GM11168 (cell line): ENCODE data around the gene MEG3.

Experiments
- in situ Hi-C: fragments of 300-500 bp; cut with MboI; formaldehyde crosslinking; loops from one replicate; pipeline ENCODE4 v1.12.0; 2022; ENCODE audit warnings: low sequenced_read_pairs; ENCODE audit not compliant: unreplicated experiment

Gene MEG3

DNA sequence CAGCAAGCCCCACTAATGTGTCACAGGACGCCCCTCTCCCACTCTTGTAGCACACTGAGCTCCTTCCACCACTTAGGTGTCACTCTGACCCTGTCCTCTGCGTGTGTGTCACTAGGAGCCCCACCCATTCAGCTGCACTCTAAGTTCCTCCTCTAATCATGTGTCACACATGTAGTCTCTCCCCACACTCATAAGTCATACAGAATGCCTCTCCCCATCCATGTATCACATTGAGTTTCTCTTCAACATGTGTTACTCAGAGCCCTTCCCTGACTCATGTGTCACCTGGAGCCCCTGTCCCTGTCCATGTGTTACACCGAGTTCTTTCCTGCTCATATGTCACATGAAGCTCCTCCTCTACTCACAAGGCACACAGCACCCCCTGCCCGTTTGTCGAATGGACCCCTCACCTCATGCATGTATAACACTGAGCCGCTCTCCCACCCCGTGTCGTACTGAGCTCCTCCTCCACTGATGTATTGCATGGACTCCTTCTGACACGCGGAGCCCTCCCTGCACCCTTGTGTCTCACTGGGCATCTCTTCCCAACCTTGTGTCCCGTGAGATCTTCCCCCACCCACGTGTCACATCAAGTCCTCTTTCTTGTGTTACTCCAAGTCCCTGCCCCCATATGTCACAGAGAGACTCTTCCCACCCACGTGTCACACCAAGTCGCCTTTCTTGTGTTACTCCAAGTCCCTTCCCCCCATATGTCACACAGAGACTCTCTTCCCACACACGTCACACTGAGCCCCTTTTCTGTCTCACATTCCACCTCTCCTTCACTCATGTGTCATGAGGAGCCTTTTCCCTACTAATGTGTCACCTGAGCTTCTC lies 46.6 kb downstream of the MEG3 start:
- in situ Hi-C loops: no loop called here

GRCh38 chr14:100873096-100873482 lies 47.2 kb downstream of the MEG3 start:
- in situ Hi-C loops: no loop called here

GRCh38 chr14:100874051-100874410 lies 48.1 kb downstream of the MEG3 start:
- in situ Hi-C loops: no loop called here

GRCh38 chr14:100874411-100875091 lies 48.6 kb downstream of the MEG3 start:
- in situ Hi-C loops: no loop called here

DNA sequence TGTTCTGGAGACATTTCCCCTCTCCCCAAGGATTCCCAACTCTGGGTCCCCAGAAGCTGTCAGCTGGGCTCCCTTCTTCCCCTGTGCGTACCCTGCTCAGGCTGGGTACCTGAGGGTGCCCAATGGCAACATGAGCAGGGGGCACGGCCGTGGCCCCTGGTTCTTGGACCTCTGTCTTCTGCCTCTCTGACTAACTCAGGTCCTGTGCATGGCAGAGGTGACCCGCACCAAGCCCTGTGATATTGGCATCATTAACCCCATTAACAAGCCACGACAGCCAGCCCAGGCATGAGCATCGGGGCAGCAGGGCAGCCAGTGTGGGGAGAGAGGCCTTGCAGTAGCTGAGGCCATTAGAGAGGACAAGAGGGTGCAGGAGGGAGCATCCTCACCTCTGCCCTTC lies 49.2 kb downstream of the MEG3 start:
- in situ Hi-C loops: no loop called here

GRCh38 chr14:100875861-100876590 lies 50.1 kb downstream of the MEG3 start:
- in situ Hi-C loops: no loop called here

DNA sequence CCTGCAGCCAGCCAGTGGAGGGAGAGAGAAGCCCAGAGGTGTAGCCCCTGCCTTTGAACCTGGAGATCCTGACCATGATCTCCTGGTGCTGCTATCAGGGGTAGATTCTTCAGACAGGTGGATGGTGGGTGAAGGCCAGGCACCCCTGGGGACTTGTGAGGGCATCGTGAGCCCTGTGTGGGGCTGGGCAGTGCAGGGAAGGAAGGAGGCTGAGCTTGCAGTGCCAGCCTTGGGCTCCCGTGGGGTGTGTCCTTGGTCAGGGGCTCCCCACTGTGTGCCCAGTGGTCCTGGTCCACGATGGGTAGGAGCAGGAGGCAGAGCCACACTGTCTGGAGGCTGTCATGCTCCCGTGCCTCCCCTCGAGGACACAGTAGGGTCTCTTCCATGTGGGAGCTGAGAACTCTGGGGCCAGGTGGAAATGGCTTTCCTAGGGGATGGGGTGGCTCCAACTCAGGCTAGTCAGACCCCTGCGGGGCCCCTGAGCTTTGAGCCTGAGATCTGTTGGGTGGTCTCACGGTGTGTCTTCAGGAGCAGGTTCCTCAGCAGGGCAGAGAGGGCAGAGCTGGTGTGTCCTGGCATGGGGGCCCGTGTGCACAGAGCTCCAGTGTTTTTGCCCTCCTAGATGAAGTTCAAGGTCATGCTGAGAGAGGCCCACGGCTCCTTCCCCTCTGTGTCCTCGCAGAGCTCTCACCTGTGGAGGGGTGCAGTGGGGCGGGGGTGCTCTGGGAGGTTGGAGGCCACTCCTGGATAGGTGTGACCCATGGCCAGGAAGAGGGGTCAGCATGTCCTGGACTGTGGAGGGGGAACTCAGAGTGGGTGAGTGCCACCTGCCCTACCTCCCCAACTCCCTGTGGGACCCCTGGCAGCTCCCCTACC lies 52.6 kb downstream of the MEG3 start:
- in situ Hi-C loops: no loop called here

GRCh38 chr14:100879194-100879593 lies 53.3 kb downstream of the MEG3 start:
- in situ Hi-C loops: no loop called here

- in situ Hi-C loops: no loop called here
These were observed 53.9 kb downstream of the MEG3 start for GRCh38 chr14:100879782-100880181.

DNA sequence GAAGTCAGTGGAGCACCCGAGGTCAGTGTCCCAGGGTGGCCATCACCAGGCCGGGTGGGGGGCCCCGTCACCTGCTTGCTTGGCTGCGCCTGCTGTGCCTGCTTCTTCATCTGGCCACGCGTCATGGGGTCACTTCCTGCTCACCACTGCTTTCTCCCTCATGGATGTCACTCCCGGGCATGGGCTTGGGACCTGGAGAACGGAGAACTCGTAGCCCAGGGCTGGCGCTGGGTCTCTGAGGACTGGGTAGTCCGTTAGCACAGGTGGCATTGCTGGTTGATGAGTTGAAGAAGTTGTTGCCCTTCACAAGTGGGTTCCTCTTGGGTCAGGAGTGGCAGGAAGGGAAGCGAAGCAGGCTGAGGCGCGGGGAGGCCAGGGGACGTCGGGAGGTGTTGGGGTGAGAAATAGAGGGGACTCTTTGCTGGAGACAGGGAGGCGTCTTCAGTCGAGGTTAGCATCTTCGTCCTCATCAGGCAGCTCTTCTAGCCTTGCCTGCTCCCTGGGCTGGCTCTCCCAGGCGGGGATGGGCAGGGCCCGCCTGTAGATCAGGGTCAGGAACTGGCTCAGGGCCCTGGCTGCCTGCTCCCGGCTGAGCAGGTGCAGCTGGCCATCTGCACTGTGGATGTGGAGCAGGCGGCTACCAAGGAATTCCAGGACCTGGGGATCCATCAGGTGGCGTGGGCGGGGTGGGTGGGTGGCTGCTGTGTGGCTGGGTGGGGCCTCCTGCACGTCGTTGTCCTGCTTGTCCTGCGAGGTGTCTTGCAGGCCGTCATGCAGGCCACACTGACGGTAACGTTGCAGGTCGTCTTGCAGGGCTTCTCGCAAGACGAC lies 54.6 kb downstream of the MEG3 start:
- in situ Hi-C loops: no loop called here

- in situ Hi-C loops: no loop called here
These were observed 55.5 kb downstream of the MEG3 start for GRCh38 chr14:100881211-100882025.

DNA sequence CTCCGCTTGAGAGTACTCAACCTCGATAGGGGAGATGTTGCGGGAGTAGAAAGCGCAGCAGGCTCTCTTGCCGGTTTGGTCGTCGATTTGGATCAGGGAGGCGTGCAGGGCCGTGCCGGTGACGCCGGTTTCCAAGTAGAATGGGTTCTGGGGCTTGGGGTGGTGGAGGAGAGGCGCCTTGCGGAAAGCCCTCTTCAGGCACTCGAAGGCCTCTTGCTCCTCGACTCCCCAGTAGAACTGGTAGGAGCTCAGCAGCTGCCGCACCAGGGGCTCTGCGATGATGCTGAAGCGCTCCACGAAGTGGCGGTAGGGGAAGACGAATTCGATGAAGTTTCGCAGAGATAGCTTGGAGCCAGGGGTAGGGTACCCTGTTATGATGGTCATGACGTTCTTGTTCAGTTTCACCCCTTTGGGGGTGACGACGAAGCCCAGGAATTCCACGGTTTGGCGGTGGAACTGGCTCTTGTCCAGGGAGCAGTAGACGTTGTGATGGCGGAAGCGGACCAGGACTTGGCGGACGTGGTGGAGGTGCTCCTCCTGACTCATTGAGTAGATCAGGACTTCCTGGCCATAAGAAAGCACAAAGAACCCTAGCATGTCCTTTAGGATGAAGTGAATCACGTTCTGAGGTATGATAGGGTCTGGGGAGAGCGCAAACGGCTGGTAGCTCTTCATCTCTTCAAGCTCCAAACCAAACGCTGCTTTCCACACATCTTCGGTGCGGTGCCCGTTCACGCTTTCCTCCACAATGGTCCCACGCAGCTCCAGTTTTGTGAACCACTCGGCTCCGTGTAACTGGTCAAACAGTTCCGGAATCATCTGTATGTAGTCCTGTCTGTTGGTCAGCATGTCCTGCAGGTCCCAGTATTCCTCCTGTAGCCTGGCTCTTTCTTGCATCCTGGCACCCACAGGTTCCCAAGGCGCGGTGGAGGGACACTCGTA lies 56.4 kb downstream of the MEG3 start:
- in situ Hi-C loops: no loop called here

GRCh38 chr14:100882991-100883788 lies 57.3 kb downstream of the MEG3 start:
- in situ Hi-C loops: no loop called here

DNA sequence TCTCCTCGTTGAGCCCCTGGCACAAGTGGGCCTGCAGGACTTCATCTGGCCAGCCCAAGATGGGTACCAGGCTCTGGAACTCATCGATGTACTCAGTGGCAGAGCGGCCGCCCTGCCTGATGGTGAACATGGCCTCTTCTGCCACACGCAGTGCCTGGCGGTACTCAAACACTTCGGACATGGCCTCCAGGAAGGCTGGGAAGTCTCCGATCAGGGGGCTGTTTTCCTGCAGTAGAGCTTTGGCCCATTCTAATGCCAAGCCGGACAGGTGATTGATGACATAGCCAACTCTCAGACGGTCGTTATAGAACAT lies 57.8 kb downstream of the MEG3 start:
- in situ Hi-C loops: no loop called here

GRCh38 chr14:100884456-100884855 lies 58.5 kb downstream of the MEG3 start:
- in situ Hi-C loops: no loop called here

- in situ Hi-C loops: no loop called here
These were observed 59.3 kb downstream of the MEG3 start for GRCh38 chr14:100885196-100885595.

DNA sequence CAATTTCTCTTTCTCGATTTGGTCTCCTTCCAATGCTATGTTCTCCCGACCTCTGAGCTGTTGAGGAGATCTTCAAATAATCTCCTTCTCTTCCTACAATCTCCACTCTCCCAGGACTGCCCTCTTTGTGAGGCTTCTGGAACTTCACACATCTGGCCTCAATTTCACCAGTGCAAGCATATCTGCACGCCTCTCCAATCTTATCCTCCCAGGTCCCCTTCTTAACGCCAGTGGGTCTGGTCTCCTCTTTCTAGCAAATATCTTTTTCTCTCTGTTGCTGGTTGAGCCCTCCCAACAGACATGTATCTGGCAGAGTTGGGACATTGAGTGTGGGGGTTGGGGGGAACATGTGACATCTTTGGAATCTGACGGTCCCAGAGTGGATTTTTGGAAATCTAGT lies 59.7 kb downstream of the MEG3 start:
- in situ Hi-C loops: no loop called here
